Vagina (tissue), 2 donors: ENCODE measurements around the gene WIZ. TPM values are rescaled to one million over a fixed set of nuclear protein-coding genes. Genes with fewer than 3 reads are reported as not detected.
"Not testable (repeated sequence)": the region's sequence is repeated elsewhere in the genome, so short reads cannot be mapped to it uniquely, and the experiment has no call there.

Experiments
- DNase-seq, 2 donors: peaks; one replicate each; pipeline ENCODE4 v3.0.0-alpha.2; 2017; ENCODE audit errors: extremely low spot score in 2 of 2
- H3K27ac ChIP-seq: fragments of 200-600 bp; sonication (generic); one replicate; pipeline ENCODE4 v1.5.1; 2019
- H3K27me3 ChIP-seq: fragments of 200-600 bp; sonication (generic); one replicate; pipeline ENCODE4 v1.5.1; 2019
- H3K36me3 ChIP-seq, 2 donors: fragments of 200-600 bp; sonication (generic); one replicate each; pipeline ENCODE4 v1.5.1; 2017 to 2019
- H3K4me1 ChIP-seq: fragments of 200-600 bp; sonication (generic); one replicate; pipeline ENCODE4 v1.5.1; 2019
- H3K4me3 ChIP-seq, 2 donors: fragments of 200-600 bp; sonication (generic); 1 replicate in 1 of 2; 2 replicates in 1 of 2; pipeline ENCODE4 v1.5.1; 2016 to 2019
- H3K9me3 ChIP-seq: fragments of 200-600 bp; sonication (generic); one replicate; pipeline ENCODE4 v1.5.1; 2019
- CTCF ChIP-seq, 3 experiments: fragments of 450-650 bp in 2 of 3; fragments of 200-600 bp in 1 of 3; sonication (generic) in 1 of 3; IDR thresholded peaks; one replicate each; pipeline ENCODE4 v1.5.1; 2017 to 2019; ENCODE audit warnings: antibody characterized with exemption in 3 of 3, mild to moderate bottlenecking in 2 of 3, moderate library complexity in 2 of 3
- POLR2A ChIP-seq, 2 donors: fragments of 450-650 bp; IDR thresholded peaks; one replicate each; pipeline ENCODE4 v1.6.1; 2017; ENCODE audit warnings: antibody characterized with exemption in 2 of 2, mild to moderate bottlenecking in 2 of 2, moderate library complexity in 2 of 2
- POLR2AphosphoS5 ChIP-seq, 2 donors: sonication (generic); formaldehyde crosslinking; IDR thresholded peaks; one replicate each; pipeline ENCODE4 v1.9.0; 2017; ENCODE audit warnings: antibody characterized with exemption in 2 of 2, mild to moderate bottlenecking in 2 of 2, low read depth in 1 of 2; ENCODE audit not compliant: insufficient read depth in 1 of 2
- intact Hi-C: fragments of 100-400 bp; cut with DNase I; formaldehyde crosslinking; loops from one replicate; pipeline ENCODE4 v1.15.1; 2023
- total RNA-seq: library from RNA; depleted of rRNA; stranded (reverse); fragments of >200 nt; gene quantifications from one replicate; pipeline ENCODE4 v1.2.3, GENCODE V29; 2016

The WIZ gene
- total RNA-seq, 1 donor from 2014 or later, result 44.4 TPM

DNA sequence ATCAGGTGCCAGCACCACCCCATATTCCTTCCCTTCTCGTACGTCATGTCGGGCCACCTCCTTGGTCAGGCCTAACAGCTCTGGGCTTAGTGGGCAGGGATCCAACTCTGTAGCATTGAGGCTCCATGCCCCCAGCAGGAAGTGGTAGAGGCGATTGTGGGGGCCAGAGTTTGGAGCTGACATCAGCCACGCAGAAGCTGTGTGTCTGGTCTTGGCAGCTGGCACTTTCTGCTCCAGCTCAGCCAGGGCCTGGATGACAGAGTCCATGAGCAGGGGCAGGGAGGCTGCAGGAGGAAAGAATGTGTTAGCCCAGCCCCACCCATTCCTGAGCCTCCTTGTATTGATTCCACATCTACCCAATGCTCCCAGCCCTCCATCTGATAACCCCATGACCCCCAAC is 26.6 kb upstream of the WIZ start:
- no peak overlapping the region for H3K27ac ChIP-seq
- intact Hi-C loops, result no loop called here
- no peak for DNase-seq
- no peaks in the 10 kb centered on the region for H3K27me3 ChIP-seq
- no peaks in the 10 kb centered on the region for H3K9me3 ChIP-seq
- no peaks in the 10 kb centered on the region for H3K36me3 ChIP-seq
- TF ChIP-seq CTCF (IDR thresholded peaks at IDR 0.05), result no peak
- TF ChIP-seq POLR2AphosphoS5 (IDR thresholded peaks at IDR 0.05; ENCODE audit: insufficient read depth in 1 of 2, low read depth in 1 of 2), result no peak
- TF ChIP-seq POLR2A (IDR thresholded peaks at IDR 0.05), result no peak
- H3K4me1 ChIP-seq, result no peaks in the 10 kb centered on the region
- H3K4me3 ChIP-seq, result no peak overlapping the region

- Histone ChIP-seq H3K4me1 (no peaks in the 10 kb centered on the region), H3K27ac (no peak overlapping the region), H3K4me3 (no peak overlapping the region), H3K9me3 (no peaks in the 10 kb centered on the region), H3K27me3 (no peaks in the 10 kb centered on the region), H3K36me3 (no peaks in the 10 kb centered on the region)
- intact Hi-C loops, result no loop called here
- TF ChIP-seq POLR2A (IDR thresholded peaks at IDR 0.05) (no peak), CTCF (IDR thresholded peaks at IDR 0.05) (no peak)
- DNase-seq, result no peak
Observed at GRCh38 chr19:15475611-15476010, 25.9 kb upstream of the WIZ start.

DNA sequence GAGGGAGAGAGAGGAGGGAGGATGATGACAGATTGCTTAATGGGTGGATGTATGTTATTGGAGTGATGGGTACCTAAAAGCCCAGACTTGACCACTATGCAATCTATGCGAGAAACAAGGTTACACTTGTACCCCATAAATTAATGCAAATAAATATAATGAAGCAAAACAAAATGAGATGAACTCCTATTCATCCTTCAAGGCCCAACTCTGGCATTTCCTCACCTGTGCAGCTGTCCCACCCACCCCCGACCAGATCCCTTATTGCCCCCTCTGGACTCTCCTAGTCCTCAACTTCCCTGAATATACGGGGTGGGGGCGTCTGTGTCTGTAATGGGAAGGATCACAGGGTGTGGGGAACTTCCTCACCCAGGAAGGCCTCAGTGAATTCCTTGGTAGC is 25.4 kb upstream of the WIZ start:
- no peak overlapping the region for H3K27ac ChIP-seq

GRCh38 chr19:15473821-15474220 is 24.1 kb upstream of the WIZ start:
- intact Hi-C loops, H3K9me3 ChIP-seq, H3K36me3 ChIP-seq, H3K4me3 ChIP-seq, DNase-seq, H3K27me3 ChIP-seq, H3K27ac ChIP-seq: not testable (repeated sequence)
- H3K4me1 ChIP-seq, result peaks cover 13% of the 10 kb centered on the region

More for the DNA sequence above, 25.4 kb upstream of the WIZ start:
- TF ChIP-seq POLR2AphosphoS5 (IDR thresholded peaks at IDR 0.05; ENCODE audit: insufficient read depth in 1 of 2, low read depth in 1 of 2) (no peak), CTCF (IDR thresholded peaks at IDR 0.05) (no peak), POLR2A (IDR thresholded peaks at IDR 0.05) (no peak)
- Histone ChIP-seq H3K4me3 (no peak overlapping the region), H3K27me3 (no peaks in the 10 kb centered on the region), H3K4me1 (peaks cover under 1% of the 10 kb centered on the region), H3K36me3 (no peaks in the 10 kb centered on the region), H3K9me3 (no peaks in the 10 kb centered on the region)
- intact Hi-C loops, result no loop called here
- no peak for DNase-seq

GRCh38 chr19:15471639-15472101 is 21.9 kb upstream of the WIZ start:
- DNase-seq, result no peak
- Histone ChIP-seq H3K4me3 (no peak overlapping the region), H3K27me3 (no peaks in the 10 kb centered on the region), H3K9me3 (no peaks in the 10 kb centered on the region), H3K36me3 (no peaks in the 10 kb centered on the region), H3K27ac (no peak overlapping the region), H3K4me1 (peaks cover 13% of the 10 kb centered on the region)
- intact Hi-C loops, result no loop called here
- TF ChIP-seq POLR2AphosphoS5 (IDR thresholded peaks at IDR 0.05; ENCODE audit: insufficient read depth in 1 of 2, low read depth in 1 of 2), result no peak
- TF ChIP-seq CTCF (IDR thresholded peaks at IDR 0.05), result no peak
- no peak for TF ChIP-seq POLR2A (IDR thresholded peaks at IDR 0.05)
